ENCODE data around the gene POC1A.

DNA sequence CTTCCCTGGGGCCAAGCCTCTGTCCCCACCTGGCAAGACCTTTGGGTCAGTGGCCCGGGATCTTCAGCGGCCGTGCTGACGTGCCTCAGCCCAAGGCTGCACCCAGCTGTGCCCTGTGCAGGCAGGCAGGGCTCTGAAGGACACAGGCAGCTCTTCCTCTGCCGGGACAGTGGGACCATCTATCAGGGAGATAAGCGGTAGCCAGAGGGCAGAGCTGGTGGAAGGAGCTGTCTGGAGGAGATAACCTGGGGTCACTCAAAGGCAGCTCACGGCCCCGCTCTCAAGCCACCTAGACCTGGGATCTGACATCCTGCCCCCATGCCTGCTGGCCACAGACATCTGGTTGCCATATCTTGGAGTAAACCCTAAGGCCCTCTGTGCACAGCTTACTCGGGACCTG lies 125.2 kb downstream of the POC1A start:
- TF ChIP-seq, protein P1, sequence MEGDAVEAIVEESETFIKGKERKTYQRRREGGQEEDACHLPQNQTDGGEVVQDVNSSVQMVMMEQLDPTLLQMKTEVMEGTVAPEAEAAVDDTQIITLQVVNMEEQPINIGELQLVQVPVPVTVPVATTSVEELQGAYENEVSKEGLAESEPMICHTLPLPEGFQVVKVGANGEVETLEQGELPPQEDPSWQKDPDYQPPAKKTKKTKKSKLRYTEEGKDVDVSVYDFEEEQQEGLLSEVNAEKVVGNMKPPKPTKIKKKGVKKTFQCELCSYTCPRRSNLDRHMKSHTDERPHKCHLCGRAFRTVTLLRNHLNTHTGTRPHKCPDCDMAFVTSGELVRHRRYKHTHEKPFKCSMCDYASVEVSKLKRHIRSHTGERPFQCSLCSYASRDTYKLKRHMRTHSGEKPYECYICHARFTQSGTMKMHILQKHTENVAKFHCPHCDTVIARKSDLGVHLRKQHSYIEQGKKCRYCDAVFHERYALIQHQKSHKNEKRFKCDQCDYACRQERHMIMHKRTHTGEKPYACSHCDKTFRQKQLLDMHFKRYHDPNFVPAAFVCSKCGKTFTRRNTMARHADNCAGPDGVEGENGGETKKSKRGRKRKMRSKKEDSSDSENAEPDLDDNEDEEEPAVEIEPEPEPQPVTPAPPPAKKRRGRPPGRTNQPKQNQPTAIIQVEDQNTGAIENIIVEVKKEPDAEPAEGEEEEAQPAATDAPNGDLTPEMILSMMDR (IDR thresholded peaks at IDR 0.05; ENCODE audit: low read depth, low read length, poor library complexity, severe bottlenecking): no peak
- no peak for TF ChIP-seq EZH2phosphoT487 (IDR thresholded peaks at IDR 0.05; ENCODE audit: borderline replicate concordance, low read length)
